Stimulated activated naive B cell treated with anti-CD40 and anti-IgM and Interleukin-4, amounts not matched to agents 10 μg/mL and 1 μg/mL and 100 μg/mL, for 72 hours (primary cell): ENCODE measurements around the gene PTPRT.

Source experiments
- ATAC-seq, 2 donors: fragments of 150-1000 bp; cut with Tn5 transposase; replicated peaks; 2 replicates each; pipeline ENCODE4 v1.10.0; 2021; ENCODE audit warnings: moderate library complexity in 1 of 2
- DNase-seq: peaks from one replicate; pipeline ENCODE4 v3.0.0; 2021
- H3K27ac Mint-ChIP-seq: one replicate; pipeline ENCODE4 v1.8.0; 2022; ENCODE audit warnings: mild to moderate bottlenecking, mixed read lengths
- H3K27me3 Mint-ChIP-seq, 2 donors: one replicate each; pipeline ENCODE4 v1.8.0; 2022; ENCODE audit warnings: mixed read lengths in 2 of 2
- H3K36me3 Mint-ChIP-seq, 2 donors: one replicate each; pipeline ENCODE4 v1.8.0; 2022; ENCODE audit warnings: mixed read lengths in 2 of 2, mild to moderate bottlenecking in 1 of 2
- H3K4me1 Mint-ChIP-seq, 2 donors: one replicate each; pipeline ENCODE4 v1.8.0; 2022; ENCODE audit warnings: mixed read lengths in 2 of 2, mild to moderate bottlenecking in 1 of 2
- H3K4me3 Mint-ChIP-seq, 2 donors: one replicate each; pipeline ENCODE4 v1.8.0; 2022; ENCODE audit warnings: mild to moderate bottlenecking in 2 of 2, mixed read lengths in 2 of 2, moderate library complexity in 1 of 2
- H3K9me3 Mint-ChIP-seq, 2 donors: one replicate each; pipeline ENCODE4 v1.8.0; 2022; ENCODE audit warnings: mixed read lengths in 2 of 2, mild to moderate bottlenecking in 1 of 2

PTPRT gene

GRCh38 chr20:42532831-42533230, 656.9 kb downstream of the PTPRT start:
- Mint-ChIP-seq H3K9me3 (peaks cover 0 to 1% of the 10 kb centered on the region in 2 donors), H3K4me1 (no peaks in the 10 kb centered on the region), H3K27me3 (peaks cover 0 to 4% of the 10 kb centered on the region in 2 donors), H3K27ac (no peak overlapping the region), H3K4me3 (no peak overlapping the region), H3K36me3 (no peaks in the 10 kb centered on the region)
- no peak for DNase-seq
- no peak for ATAC-seq

GRCh38 chr20:42531508-42531961, 658.2 kb downstream of the PTPRT start:
- H3K27me3 Mint-ChIP-seq: peaks cover 0 to 4% of the 10 kb centered on the region in 2 donors
- no peak overlapping the region for H3K27ac Mint-ChIP-seq
- no peak overlapping the region for H3K4me3 Mint-ChIP-seq
- ATAC-seq (no peak), DNase-seq (no peak)
- H3K4me1 Mint-ChIP-seq: no peaks in the 10 kb centered on the region
- H3K36me3 Mint-ChIP-seq: no peaks in the 10 kb centered on the region
- H3K9me3 Mint-ChIP-seq: peaks cover 0 to 1% of the 10 kb centered on the region in 2 donors

GRCh38 chr20:42530855-42531448, 658.8 kb downstream of the PTPRT start:
- ATAC-seq: no peak
- peaks cover 0 to 1% of the 10 kb centered on the region in 2 donors for H3K9me3 Mint-ChIP-seq
- peaks cover 0 to 4% of the 10 kb centered on the region in 2 donors for H3K27me3 Mint-ChIP-seq
- no peaks in the 10 kb centered on the region for H3K36me3 Mint-ChIP-seq
- DNase-seq: no peak
- H3K4me1 Mint-ChIP-seq: no peaks in the 10 kb centered on the region
- H3K27ac Mint-ChIP-seq: no peak overlapping the region
- no peak overlapping the region for H3K4me3 Mint-ChIP-seq

GRCh38 chr20:42530191-42530590, 659.5 kb downstream of the PTPRT start:
- Mint-ChIP-seq H3K9me3 (peaks cover 0 to 1% of the 10 kb centered on the region in 2 donors), H3K4me1 (no peaks in the 10 kb centered on the region), H3K27me3 (peaks cover 0 to 4% of the 10 kb centered on the region in 2 donors), H3K27ac (no peak overlapping the region), H3K4me3 (no peak overlapping the region), H3K36me3 (no peaks in the 10 kb centered on the region)
- ATAC-seq (no peak), DNase-seq (no peak)

GRCh38 chr20:42524058-42524457, 665.6 kb downstream of the PTPRT start:
- DNase-seq: no peak
- peaks cover 0 to 4% of the 10 kb centered on the region in 2 donors for H3K9me3 Mint-ChIP-seq
- H3K36me3 Mint-ChIP-seq: no peaks in the 10 kb centered on the region
- H3K4me3 Mint-ChIP-seq: no peak overlapping the region
- no peaks in the 10 kb centered on the region for H3K27me3 Mint-ChIP-seq
- no peak for ATAC-seq
- no peak overlapping the region for H3K27ac Mint-ChIP-seq
- H3K4me1 Mint-ChIP-seq: no peaks in the 10 kb centered on the region

GRCh38 chr20:42516692-42517091, 673.0 kb downstream of the PTPRT start:
- no peaks in the 10 kb centered on the region for H3K27me3 Mint-ChIP-seq
- H3K36me3 Mint-ChIP-seq: no peaks in the 10 kb centered on the region
- no peak overlapping the region for H3K27ac Mint-ChIP-seq
- ATAC-seq (no peak), DNase-seq (no peak)
- peaks cover 4 to 6% of the 10 kb centered on the region in 2 donors for H3K9me3 Mint-ChIP-seq
- no peaks in the 10 kb centered on the region for H3K4me1 Mint-ChIP-seq
- no peak overlapping the region for H3K4me3 Mint-ChIP-seq

- DNase-seq: no peak
- ATAC-seq: no peak
- Mint-ChIP-seq H3K4me1 (no peaks in the 10 kb centered on the region), H3K4me3 (no peak overlapping the region), H3K27ac (no peak overlapping the region), H3K9me3 (no peaks in the 10 kb centered on the region), H3K27me3 (no peaks in the 10 kb centered on the region), H3K36me3 (no peaks in the 10 kb centered on the region)
These were observed 679.0 kb downstream of the PTPRT start for GRCh38 chr20:42510686-42511085.

GRCh38 chr20:42507874-42508273, 681.8 kb downstream of the PTPRT start:
- H3K36me3 Mint-ChIP-seq: no peaks in the 10 kb centered on the region
- ATAC-seq (no peak), DNase-seq (no peak)
- peaks cover 4% of the 10 kb centered on the region in 2 donors for H3K9me3 Mint-ChIP-seq
- no peak overlapping the region for H3K27ac Mint-ChIP-seq
- no peaks in the 10 kb centered on the region for H3K4me1 Mint-ChIP-seq
- H3K4me3 Mint-ChIP-seq: no peak overlapping the region
- no peaks in the 10 kb centered on the region for H3K27me3 Mint-ChIP-seq

GRCh38 chr20:42506397-42506796, 683.3 kb downstream of the PTPRT start:
- DNase-seq (no peak), ATAC-seq (no peak)
- Mint-ChIP-seq H3K36me3 (no peaks in the 10 kb centered on the region), H3K4me1 (no peaks in the 10 kb centered on the region), H3K4me3 (no peak overlapping the region), H3K27me3 (no peaks in the 10 kb centered on the region), H3K9me3 (peaks cover 4% of the 10 kb centered on the region in 2 donors), H3K27ac (no peak overlapping the region)

- ATAC-seq (no peak), DNase-seq (no peak)
- no peaks in the 10 kb centered on the region for H3K36me3 Mint-ChIP-seq
- H3K27me3 Mint-ChIP-seq: no peaks in the 10 kb centered on the region
- peaks cover 4% of the 10 kb centered on the region in 2 donors for H3K9me3 Mint-ChIP-seq
- no peak overlapping the region for H3K27ac Mint-ChIP-seq
- H3K4me3 Mint-ChIP-seq: no peak overlapping the region
- no peaks in the 10 kb centered on the region for H3K4me1 Mint-ChIP-seq
These were observed 687.1 kb downstream of the PTPRT start for GRCh38 chr20:42502591-42502990.

- Mint-ChIP-seq H3K36me3 (no peaks in the 10 kb centered on the region), H3K9me3 (peaks cover 3 to 4% of the 10 kb centered on the region in 2 donors), H3K27me3 (no peaks in the 10 kb centered on the region)
These were observed 693.1 kb downstream of the PTPRT start for GRCh38 chr20:42496595-42496994.

GRCh38 chr20:42494290-42494689, 695.4 kb downstream of the PTPRT start:
- H3K27ac Mint-ChIP-seq: no peak overlapping the region
- H3K4me3 Mint-ChIP-seq: no peak overlapping the region
- H3K9me3 Mint-ChIP-seq: peaks cover 3 to 4% of the 10 kb centered on the region in 2 donors
- no peaks in the 10 kb centered on the region for H3K36me3 Mint-ChIP-seq
- DNase-seq (no peak), ATAC-seq (no peak)
- no peaks in the 10 kb centered on the region for H3K27me3 Mint-ChIP-seq
- no peaks in the 10 kb centered on the region for H3K4me1 Mint-ChIP-seq

More at GRCh38 chr20:42496595-42496994, 693.1 kb downstream of the PTPRT start:
- H3K4me1 Mint-ChIP-seq: no peaks in the 10 kb centered on the region
- no peak overlapping the region for H3K4me3 Mint-ChIP-seq
- no peak overlapping the region for H3K27ac Mint-ChIP-seq
- ATAC-seq (no peak), DNase-seq (no peak)

GRCh38 chr20:42493001-42493400, 696.7 kb downstream of the PTPRT start:
- Mint-ChIP-seq H3K4me3 (no peak overlapping the region), H3K27me3 (no peaks in the 10 kb centered on the region), H3K36me3 (no peaks in the 10 kb centered on the region), H3K27ac (no peak overlapping the region), H3K4me1 (no peaks in the 10 kb centered on the region), H3K9me3 (peaks cover 3 to 4% of the 10 kb centered on the region in 2 donors)
- DNase-seq (no peak), ATAC-seq (no peak)

GRCh38 chr20:42492290-42492689, 697.4 kb downstream of the PTPRT start:
- ATAC-seq (peak; percentile 60 to 65), DNase-seq (no peak)
- peaks cover 3 to 4% of the 10 kb centered on the region in 2 donors for H3K9me3 Mint-ChIP-seq
- H3K4me1 Mint-ChIP-seq: no peaks in the 10 kb centered on the region
- H3K4me3 Mint-ChIP-seq: no peak overlapping the region
- no peaks in the 10 kb centered on the region for H3K36me3 Mint-ChIP-seq
- H3K27ac Mint-ChIP-seq: no peak overlapping the region
- H3K27me3 Mint-ChIP-seq: no peaks in the 10 kb centered on the region

- no peaks in the 10 kb centered on the region for H3K36me3 Mint-ChIP-seq
- no peak for DNase-seq
- no peak overlapping the region for H3K27ac Mint-ChIP-seq
These were observed 704.1 kb downstream of the PTPRT start for GRCh38 chr20:42485556-42485955.

More at GRCh38 chr20:42485556-42485955, 704.1 kb downstream of the PTPRT start:
- no peak overlapping the region for H3K4me3 Mint-ChIP-seq
- H3K27me3 Mint-ChIP-seq: no peaks in the 10 kb centered on the region
- no peaks in the 10 kb centered on the region for H3K4me1 Mint-ChIP-seq
- H3K9me3 Mint-ChIP-seq: peaks cover 3 to 5% of the 10 kb centered on the region in 2 donors
- ATAC-seq: no peak
